B cell (primary cell): ENCODE data around the gene USP28. TPM values are rescaled to one million over a fixed set of nuclear protein-coding genes. Genes with fewer than 3 reads are reported as not detected.

Experiments used
- ATAC-seq: fragments of 200-7000 bp; cut with Tn5 transposase; one replicate; pipeline ENCODE4 v1.10.0; 2021; ENCODE audit warnings: low read depth, mild to moderate bottlenecking, moderate number of reproducible peaks, moderate library complexity
- CTCF ChIA-PET: fragments of 350-600 bp; sonication (Branson Sonifier 250); formaldehyde crosslinking; loops from one replicate; lab custom pipeline; 2021; ENCODE audit warnings: antibody characterized with exemption, inconsistent platforms; lab: Charles Lee
- POLR2A ChIA-PET: fragments of 350-600 bp; sonication (Branson Sonifier 250); formaldehyde crosslinking; loops from one replicate; lab custom pipeline; 2021; ENCODE audit warnings: antibody characterized with exemption; lab: Charles Lee
- DNase-seq: peaks from one replicate; pipeline ENCODE4 v3.0.0; 2013
- H2AFZ ChIP-seq: 2 replicates; pipeline ENCODE4 v1.6.1; 2012; ENCODE audit warnings: mild to moderate bottlenecking, low read depth, low read length; ENCODE audit not compliant: insufficient read depth, poor library complexity, severe bottlenecking
- H3K27ac ChIP-seq, 2 donors: 1 replicate in 1 of 2; 2 replicates in 1 of 2; pipeline ENCODE4 v1.5.1; 2012 to 2013; ENCODE audit warnings: low read length in 2 of 2, mild to moderate bottlenecking in 2 of 2, moderate library complexity in 1 of 2
- H3K27me3 ChIP-seq, 4 experiments: fragments of 200-600 bp in 1 of 4; sonication (generic) in 1 of 4; replicated peaks in 1 of 4; 1 replicate in 2 of 4; 2 replicates in 2 of 4; pipeline versions ENCODE4 v1.6.1 to v1.7.0; 2013 to 2016; ENCODE audit warnings: low read length in 3 of 4, mild to moderate bottlenecking in 2 of 4, mixed read lengths in 1 of 4, moderate library complexity in 1 of 4; ENCODE audit not compliant: insufficient read depth in 4 of 4, control insufficient read depth in 3 of 4; ENCODE audit errors: control extremely low read depth in 1 of 4
- H3K36me3 ChIP-seq, 2 experiments: replicated peaks in 1 of 2; 1 replicate in 1 of 2; 2 replicates in 1 of 2; pipeline versions ENCODE4 v1.6.1 to v1.7.1; 2013; ENCODE audit warnings: low read length in 1 of 2; ENCODE audit not compliant: insufficient read depth in 2 of 2, control insufficient read depth in 1 of 2; ENCODE audit errors: control extremely low read depth in 1 of 2, extremely low read depth in 1 of 2
- H3K4me1 ChIP-seq, 2 donors: fragments of 200-600 bp in 1 of 2; sonication (generic) in 1 of 2; 1 replicate in 1 of 2; 2 replicates in 1 of 2; pipeline versions ENCODE4 v1.5.1 to v1.6.1; 2013 to 2017; ENCODE audit warnings: low read length in 2 of 2; ENCODE audit not compliant: control insufficient read depth in 2 of 2, insufficient read depth in 2 of 2
- H3K4me2 ChIP-seq: replicated peaks from 2 replicates; pipeline ENCODE3; 2012; ENCODE audit warnings: mild to moderate bottlenecking, low read depth, low read length; ENCODE audit not compliant: poor library complexity, severe bottlenecking
- H3K4me3 ChIP-seq, 5 experiments: fragments of 200-600 bp in 1 of 5; sonication (generic) in 1 of 5; 1 replicate in 3 of 5; 2 replicates in 2 of 5; pipeline versions ENCODE4 v1.5.1 to v1.7.0; 2011 to 2016; ENCODE audit warnings: low read length in 4 of 5, mild to moderate bottlenecking in 4 of 5, low read depth in 2 of 5, control low read depth in 1 of 5, moderate library complexity in 1 of 5; ENCODE audit not compliant: insufficient read depth in 1 of 5; ENCODE audit errors: control extremely low read depth in 1 of 5, extremely low read depth in 1 of 5
- H3K79me2 ChIP-seq: fragments of 200-600 bp; sonication (generic); one replicate; pipeline ENCODE4 v1.6.0; 2016; ENCODE audit warnings: low read length; ENCODE audit not compliant: control insufficient read depth, insufficient read depth
- H3K9ac ChIP-seq: fragments of 200-600 bp; sonication (generic); 2 replicates; pipeline ENCODE4 v1.6.1; 2017; ENCODE audit warnings: mild to moderate bottlenecking, low read length, moderate library complexity
- H3K9me3 ChIP-seq, 3 donors: one replicate each; pipeline versions ENCODE4 v1.6.1 to v1.7.1; 2013; ENCODE audit warnings: low read length in 2 of 3; ENCODE audit not compliant: control insufficient read depth in 2 of 3, insufficient read depth in 1 of 3; ENCODE audit errors: control extremely low read depth in 1 of 3
- H4K20me1 ChIP-seq: 2 replicates; pipeline ENCODE4 v1.6.0; 2012; ENCODE audit warnings: mild to moderate bottlenecking, low read length; ENCODE audit not compliant: insufficient read depth, control insufficient read depth, poor library complexity, severe bottlenecking
- H3K27ac Mint-ChIP-seq: one replicate; pipeline ENCODE4 v1.8.0; 2021; ENCODE audit warnings: mixed read lengths
- H3K27me3 Mint-ChIP-seq: one replicate; pipeline ENCODE4 v1.8.0; 2021; ENCODE audit warnings: mixed read lengths
- H3K4me1 Mint-ChIP-seq: one replicate; pipeline ENCODE4 v1.8.0; 2021; ENCODE audit warnings: mixed read lengths
- H3K4me3 Mint-ChIP-seq: one replicate; pipeline ENCODE4 v1.8.0; 2021; ENCODE audit warnings: mixed read lengths
- H3K9me3 Mint-ChIP-seq: one replicate; pipeline ENCODE4 v1.8.0; 2022; ENCODE audit warnings: mixed read lengths; ENCODE audit not compliant: insufficient read depth
- EZH2 ChIP-seq: IDR thresholded peaks from 2 replicates; pipeline ENCODE4 v1.6.1; 2012; ENCODE audit warnings: borderline replicate concordance, low read depth, mild to moderate bottlenecking, moderate library complexity, low read length; ENCODE audit not compliant: insufficient read depth, poor library complexity, severe bottlenecking
- WGBS: methylation state at CpG from one replicate; pipeline ENCODE4 v1.1.5; 2013; ENCODE audit warnings: missing lambda C conversion rate; ENCODE audit not compliant: insufficient coverage; 5-methylcytosine and 5-hydroxymethylcytosine counted together
- intact Hi-C: fragments of 100-400 bp; cut with micrococcal nuclease; formaldehyde crosslinking; loops from one replicate; pipeline ENCODE4 v1.10.0; 2022
- polyA plus RNA-seq: library from polyadenylated mRNA; depleted of rRNA; stranded (reverse); fragments of >200 nt; gene quantifications from 2 replicates; pipeline ENCODE4 v1.2.3, GENCODE V29; 2012
- total RNA-seq, 2 donors: library from RNA; stranded (reverse); fragments of 120-200 nt in 1 of 2; gene quantifications; 1 replicate in 1 of 2; 2 replicates in 1 of 2; pipeline versions ENCODE4 v1.2.3 to v1.2.4, GENCODE V29; 2013 to 2022
- TF ChIP-seq, protein P1 (sequence below): fragments of 200-600 bp; IDR thresholded peaks from one replicate; pipeline ENCODE4 v1.8.0; 2022; ENCODE audit warnings: antibody characterized with exemption, mild to moderate bottlenecking

The USP28 gene
- total and polyA plus RNA-seq, 2 donors (not counting 1 experiment from before 2014, with no cell fraction given): 78.0 to 104 TPM

- Mint-ChIP-seq H3K27me3 (no peaks in the 10 kb centered on the region), H3K9me3 (no peaks in the 10 kb centered on the region), H3K27ac (no peak overlapping the region), H3K4me1 (peaks cover 1% of the 10 kb centered on the region), H3K4me3 (peak overlapping the region; percentile 8)
- Histone ChIP-seq H3K4me3 (no peak overlapping the region), H3K36me3 (no peaks in the 10 kb centered on the region), H3K27ac (no peak overlapping the region), H3K9me3 (peaks cover 0 to 1% (median 0%) of the 10 kb centered on the region in 3 donors), H3K9ac (no peak overlapping the region), H3K4me2 (no peak overlapping the region), H3K79me2 (no peaks in the 10 kb centered on the region), H2AFZ (no peak overlapping the region), H4K20me1 (no peaks in the 10 kb centered on the region), H3K4me1 (no peaks in the 10 kb centered on the region), H3K27me3 (no peaks in the 10 kb centered on the region)
- TF ChIP-seq, protein P1, sequence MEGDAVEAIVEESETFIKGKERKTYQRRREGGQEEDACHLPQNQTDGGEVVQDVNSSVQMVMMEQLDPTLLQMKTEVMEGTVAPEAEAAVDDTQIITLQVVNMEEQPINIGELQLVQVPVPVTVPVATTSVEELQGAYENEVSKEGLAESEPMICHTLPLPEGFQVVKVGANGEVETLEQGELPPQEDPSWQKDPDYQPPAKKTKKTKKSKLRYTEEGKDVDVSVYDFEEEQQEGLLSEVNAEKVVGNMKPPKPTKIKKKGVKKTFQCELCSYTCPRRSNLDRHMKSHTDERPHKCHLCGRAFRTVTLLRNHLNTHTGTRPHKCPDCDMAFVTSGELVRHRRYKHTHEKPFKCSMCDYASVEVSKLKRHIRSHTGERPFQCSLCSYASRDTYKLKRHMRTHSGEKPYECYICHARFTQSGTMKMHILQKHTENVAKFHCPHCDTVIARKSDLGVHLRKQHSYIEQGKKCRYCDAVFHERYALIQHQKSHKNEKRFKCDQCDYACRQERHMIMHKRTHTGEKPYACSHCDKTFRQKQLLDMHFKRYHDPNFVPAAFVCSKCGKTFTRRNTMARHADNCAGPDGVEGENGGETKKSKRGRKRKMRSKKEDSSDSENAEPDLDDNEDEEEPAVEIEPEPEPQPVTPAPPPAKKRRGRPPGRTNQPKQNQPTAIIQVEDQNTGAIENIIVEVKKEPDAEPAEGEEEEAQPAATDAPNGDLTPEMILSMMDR: no peak
- no peak for TF ChIP-seq EZH2
- POLR2A ChIA-PET: no interaction called here
- ATAC-seq (no peak), DNase-seq (no peak)
- 68% methylated on average over 6 of the region's 8 CpGs for WGBS
- CTCF ChIA-PET: interaction anchor here (0.8 to 7.4 kb wide), 7 partner anchors 11 to 353 kb away, joined by 3 to 52 read pairs (median 6); no protein-coding TSS in a partner anchor
- intact Hi-C loops: no loop called here
Observed at GRCh38 chr11:113907681-113908080, 32.3 kb upstream of the USP28 start.

- ChIA-PET POLR2A (no interaction called here), CTCF (interaction anchor here (0.8 to 7.4 kb wide), 8 partner anchors 9 to 354 kb away, joined by 3 to 52 read pairs (median 4); no protein-coding TSS in a partner anchor)
- H3K4me3 ChIP-seq: no peak overlapping the region
- H4K20me1 ChIP-seq: no peaks in the 10 kb centered on the region
- no peaks in the 10 kb centered on the region for H3K4me1 ChIP-seq
- no peak overlapping the region for H3K4me2 ChIP-seq
- TF ChIP-seq EZH2: no peak
- TF ChIP-seq, protein P1: no peak
- ATAC-seq: no peak
- no CpG with 5 or more reads among the region's 1 CpG for WGBS
- Mint-ChIP-seq H3K4me3 (no peak overlapping the region), H3K27me3 (no peaks in the 10 kb centered on the region), H3K27ac (no peak overlapping the region), H3K4me1 (peaks cover 1% of the 10 kb centered on the region), H3K9me3 (no peaks in the 10 kb centered on the region)
- no peak overlapping the region for H3K9ac ChIP-seq
- H2AFZ ChIP-seq: no peak overlapping the region
- no peaks in the 10 kb centered on the region for H3K27me3 ChIP-seq
- H3K27ac ChIP-seq: no peak overlapping the region
- H3K9me3 ChIP-seq: peaks cover 0 to 1% (median 0%) of the 10 kb centered on the region in 3 donors
- DNase-seq: no peak
- intact Hi-C loops: no loop called here
- H3K79me2 ChIP-seq: no peaks in the 10 kb centered on the region
- H3K36me3 ChIP-seq: no peaks in the 10 kb centered on the region
Observed at GRCh38 chr11:113907152-113907551, 31.8 kb upstream of the USP28 start.
